Astrocyte (in vitro differentiated cells and primary cell): ENCODE results near the gene NPLOC4.

Source experiments
- CTCF ChIP-seq: IDR thresholded peaks from 2 replicates; pipeline ENCODE4 v1.5.1; 2011; ENCODE audit warnings: low read depth, mild to moderate bottlenecking, inconsistent platforms, low read length, moderate library complexity; ENCODE audit not compliant: insufficient read depth
- EZH2 ChIP-seq: IDR thresholded peaks from 2 replicates; pipeline ENCODE4 v1.6.1; 2012; ENCODE audit warnings: mild to moderate bottlenecking, low read length, inconsistent platforms; ENCODE audit not compliant: insufficient read depth

- TF ChIP-seq CTCF (no peak), EZH2 (no peak)
Observed at GRCh38 chr17:81646869-81647600, 10.1 kb upstream of the NPLOC4 start.
